OCI-LY3 (cell line): ENCODE data around the gene EHD3.

Source experiments
- CTCF ChIP-seq: fragments of 200-600, 300-600 bp; sonication (generic); IDR thresholded peaks from 2 replicates; pipeline ENCODE4 v1.5.1; 2014; ENCODE audit warnings: antibody characterized with exemption, low read length, low read depth
- EZH2phosphoT487 ChIP-seq: fragments of 200-600 bp; shearing (Covaris generic); IDR thresholded peaks from 2 replicates; pipeline ENCODE4 v1.6.1; 2018; ENCODE audit warnings: antibody characterized with exemption, mixed run types, low read depth

DNA sequence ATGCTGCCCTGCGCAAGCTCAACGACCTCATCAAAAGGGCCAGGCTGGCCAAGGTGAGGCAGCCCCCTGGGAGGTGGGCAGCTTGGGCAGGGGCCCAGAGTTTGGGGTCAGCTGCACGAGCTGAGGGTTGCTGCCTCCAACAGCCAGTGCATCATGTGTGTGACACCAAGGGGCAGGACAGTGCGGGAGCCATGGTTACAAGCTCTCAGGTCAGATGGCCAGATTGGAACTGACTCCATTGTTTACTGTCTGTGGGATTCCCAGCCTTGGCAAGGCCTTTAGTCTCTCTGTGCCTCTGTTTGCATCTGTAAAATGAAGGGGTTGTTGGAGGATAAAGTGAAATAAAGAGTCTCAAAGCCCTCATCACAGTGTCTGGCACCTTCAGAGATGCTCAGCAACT lies 26.9 kb downstream of the EHD3 start:
- TF ChIP-seq CTCF (no peak), EZH2phosphoT487 (no peak)
